IMR-90 (cell line): ENCODE results near the gene TPSAB1. TPM values are rescaled to one million over a fixed set of nuclear protein-coding genes. Genes with fewer than 3 reads are reported as not detected.
"Not testable (repeated sequence)": the region's sequence is repeated elsewhere in the genome, so short reads cannot be mapped to it uniquely, and the experiment has no call there.

Experiments used
- ATAC-seq: fragments of 200-7000 bp; cut with Tn5 transposase; 2 replicates; pipeline ENCODE4 v1.9.1; 2020; ENCODE audit warnings: low read depth, mild to moderate bottlenecking, moderate library complexity
- BruUV-seq: library from RNA; stranded (reverse); fragments of 400-500 nt; replicated peaks from 2 replicates; lab custom pipeline; 2021; lab: Mats Ljungman, UMichigan
- CTCF ChIA-PET: fragments of 300-600 bp; formaldehyde crosslinking; extraction: SDS; loops from one replicate; lab custom pipeline; 2021; ENCODE audit warnings: antibody characterized with exemption; lab: Yijun Ruan, JAX
- POLR2A ChIA-PET: fragments of 300-600 bp; sonication (Branson Sonifier 250); formaldehyde crosslinking; loops from one replicate; lab custom pipeline; 2022; ENCODE audit warnings: antibody characterized with exemption; ENCODE audit not compliant: unreplicated experiment; lab: Charles Lee
- DNase-seq: peaks from one replicate; pipeline ENCODE4 v3.0.0; 2013
- H2AFZ ChIP-seq: replicated peaks from 2 replicates; pipeline ENCODE3; 2013; ENCODE audit warnings: low read length, mild to moderate bottlenecking; ENCODE audit not compliant: poor library complexity
- H2AK5ac ChIP-seq: 2 replicates; pipeline ENCODE4 v1.6.1; 2013; ENCODE audit warnings: low read depth, low read length, inconsistent platforms
- H2AK9ac ChIP-seq: replicated peaks from 2 replicates; pipeline ENCODE3; 2013; ENCODE audit warnings: mild to moderate bottlenecking, low read depth, low read length, moderate library complexity; ENCODE audit not compliant: poor library complexity
- H2BK120ac ChIP-seq: 2 replicates; pipeline ENCODE4 v1.6.1; 2013; ENCODE audit warnings: low read depth, low read length, inconsistent platforms
- H2BK15ac ChIP-seq: 3 replicates; pipeline ENCODE4 v1.6.1; 2013; ENCODE audit warnings: low read depth, low read length, inconsistent platforms
- H2BK20ac ChIP-seq: 2 replicates; pipeline ENCODE4 v1.6.1; 2013; ENCODE audit warnings: low read depth, mild to moderate bottlenecking, inconsistent platforms, low read length, moderate library complexity
- H2BK5ac ChIP-seq: 2 replicates; pipeline ENCODE4 v1.6.1; 2013; ENCODE audit warnings: mild to moderate bottlenecking, low read depth, low read length, inconsistent platforms; ENCODE audit not compliant: poor library complexity, severe bottlenecking
- H3K14ac ChIP-seq: replicated peaks from 2 replicates; pipeline ENCODE4 v1.6.1; 2013; ENCODE audit warnings: low read depth, low read length, inconsistent platforms
- H3K18ac ChIP-seq: 2 replicates; pipeline ENCODE4 v1.6.1; 2013; ENCODE audit warnings: low read depth, low read length, control low read depth
- H3K23ac ChIP-seq: 2 replicates; pipeline ENCODE4 v1.6.1; 2013; ENCODE audit warnings: low read depth, low read length, inconsistent platforms
- H3K27ac ChIP-seq: 2 replicates; pipeline ENCODE4 v1.5.1; 2013; ENCODE audit warnings: mild to moderate bottlenecking, control low read depth, low read length; ENCODE audit not compliant: insufficient read depth
- H3K27me3 ChIP-seq: 2 replicates; pipeline ENCODE4 v1.6.1; 2013; ENCODE audit warnings: low read length; ENCODE audit not compliant: control insufficient read depth, insufficient read depth
- H3K36me3 ChIP-seq: 2 replicates; pipeline ENCODE4 v1.6.1; 2013; ENCODE audit warnings: low read length, mixed read lengths; ENCODE audit not compliant: control insufficient read depth, insufficient read depth
- H3K4ac ChIP-seq: 2 replicates; pipeline ENCODE4 v1.6.1; 2013; ENCODE audit warnings: low read depth, low read length, inconsistent platforms
- H3K4me1 ChIP-seq: 2 replicates; pipeline ENCODE4 v1.6.1; 2013; ENCODE audit warnings: low read length, mixed read lengths; ENCODE audit not compliant: control insufficient read depth, insufficient read depth
- H3K4me2 ChIP-seq: 2 replicates; pipeline ENCODE4 v1.6.1; 2013; ENCODE audit warnings: low read depth, mild to moderate bottlenecking, control low read depth, low read length, moderate library complexity
- H3K4me3 ChIP-seq: 2 replicates; pipeline ENCODE4 v1.5.1; 2013; ENCODE audit warnings: low read depth, mild to moderate bottlenecking, control low read depth, low read length, moderate library complexity; ENCODE audit not compliant: insufficient read depth
- H3K56ac ChIP-seq: 2 replicates; pipeline ENCODE4 v1.6.1; 2013; ENCODE audit warnings: low read length, inconsistent platforms; ENCODE audit not compliant: insufficient read depth; ENCODE audit errors: extremely low read depth
- H3K79me1 ChIP-seq, 2 experiments: 2 replicates each; pipeline ENCODE4 v1.6.1; 2013; ENCODE audit warnings: low read length in 2 of 2, inconsistent platforms in 1 of 2, low read depth in 1 of 2
- H3K9ac ChIP-seq: 2 replicates; pipeline ENCODE4 v1.6.1; 2013; ENCODE audit warnings: low read depth, low read length, control low read depth
- H3K9me1 ChIP-seq: 2 replicates; pipeline ENCODE4 v1.6.1; 2013; ENCODE audit warnings: low read length, inconsistent platforms; ENCODE audit not compliant: insufficient read depth
- H3K9me3 ChIP-seq: 2 replicates; pipeline ENCODE4 v1.6.1; 2013; ENCODE audit warnings: low read length; ENCODE audit not compliant: control insufficient read depth, insufficient read depth
- H4K20me1 ChIP-seq: 2 replicates; pipeline ENCODE4 v1.6.1; 2013; ENCODE audit warnings: low read length, inconsistent platforms; ENCODE audit not compliant: insufficient read depth
- H4K5ac ChIP-seq: 2 replicates; pipeline ENCODE4 v1.6.1; 2013; ENCODE audit warnings: mild to moderate bottlenecking, low read depth, low read length, control low read depth
- H4K8ac ChIP-seq, 2 experiments: 2 replicates each; pipeline ENCODE4 v1.6.1; 2013; ENCODE audit warnings: low read depth in 2 of 2, low read length in 2 of 2, control low read depth in 1 of 2, inconsistent platforms in 1 of 2
- H4K91ac ChIP-seq: 2 replicates; pipeline ENCODE4 v1.6.1; 2013; ENCODE audit warnings: low read depth, low read length, inconsistent platforms; ENCODE audit not compliant: insufficient read depth
- WGBS, 2 experiments: methylation state at CpG; one replicate each; pipeline versions ENCODE4 v1.1.5 to v1.1.7; 2013; ENCODE audit warnings: missing lambda C conversion rate in 2 of 2; ENCODE audit not compliant: insufficient read length in 1 of 2; ENCODE audit errors: extremely low coverage in 2 of 2; 5-methylcytosine and 5-hydroxymethylcytosine counted together
- dilution Hi-C: fragments of 300-500 bp; cut with HindIII; formaldehyde crosslinking; loops from one replicate; pipeline ENCODE4 v1.14.3; 2018; ENCODE audit warnings: low sequenced_read_pairs; ENCODE audit not compliant: unreplicated experiment
- in situ Hi-C: fragments of 300-500 bp; cut with MboI; formaldehyde crosslinking; loops from 3 replicates; pipeline ENCODE4 v1.14.3; 2019; ENCODE audit warnings: low sequenced_read_pairs, inconsistent platforms, mixed read lengths
- intact Hi-C: fragments of 100-400 bp; cut with micrococcal nuclease; formaldehyde crosslinking; loops from 2 replicates; pipeline ENCODE4 v1.10.0; 2022
- polyA plus RNA-seq, 3 experiments: library from polyadenylated mRNA; depleted of rRNA; stranded (reverse); fragments of >200 nt; gene quantifications; 2 replicates each; pipeline ENCODE4 v1.2.3, GENCODE V29; 2012; ENCODE audit warnings: low replicate concordance in 1 of 3
- total RNA-seq: library from RNA; depleted of rRNA; stranded (reverse); fragments of >200 nt; gene quantifications from 2 replicates; pipeline ENCODE4 v1.2.3, GENCODE V29; 2012

Gene TPSAB1
- total and polyA plus RNA-seq, 2 of the 4 experiments (the other 2 are of a cell fraction), result not detected

DNA sequence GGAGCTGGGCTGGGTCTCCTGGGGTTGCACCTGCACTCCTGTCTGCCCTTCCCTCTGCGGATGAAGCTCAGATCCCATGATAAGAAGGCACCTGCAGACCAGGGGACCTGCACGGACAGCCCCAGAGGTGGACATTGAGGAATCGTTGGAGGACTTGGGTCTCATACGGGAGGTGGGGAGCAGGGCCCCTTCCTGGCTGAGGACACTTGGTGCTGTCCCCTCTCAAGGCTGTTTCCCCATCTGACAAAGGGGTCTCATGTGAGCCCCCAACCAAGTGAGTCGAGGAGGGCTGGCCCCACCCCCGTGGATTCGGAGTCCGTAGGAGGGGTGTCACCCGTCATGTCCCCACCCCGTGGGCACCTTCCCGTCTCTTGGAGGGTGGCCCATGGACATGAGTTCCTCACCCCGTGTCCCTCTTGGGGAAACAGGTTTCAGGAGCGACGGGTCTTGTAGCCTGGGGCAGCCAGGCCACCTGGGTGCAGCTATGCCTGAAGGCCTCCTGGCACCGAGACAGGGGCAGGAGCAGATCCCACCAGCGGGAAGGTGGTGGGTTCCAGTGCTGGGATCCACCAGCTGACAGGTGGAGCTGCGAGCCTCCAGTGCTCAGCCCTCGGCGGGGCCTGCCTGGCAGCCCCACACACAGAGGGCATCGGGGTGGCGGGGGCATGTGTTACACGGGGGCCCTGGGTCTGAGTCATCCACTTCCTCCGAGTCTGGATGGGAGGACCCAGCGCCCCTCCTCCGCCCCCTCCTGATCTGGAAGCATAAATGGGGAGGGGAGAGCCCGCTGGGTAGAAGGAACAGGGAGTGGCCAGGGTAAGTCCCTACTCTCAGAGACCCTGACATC, 15.0 kb downstream of the TPSAB1 start, which contains the start of gene TPSD1:
Gene TPSD1, plus strand, starts transcription at position 794 of the 847 bp plus-strand sequence. CDS start 212 bp downstream, outside the sequence.
- H4K5ac ChIP-seq, H3K18ac ChIP-seq, BruUV-seq, H3K27ac ChIP-seq, POLR2A ChIA-PET, H4K91ac ChIP-seq, H3K56ac ChIP-seq, H3K14ac ChIP-seq, ATAC-seq, dilution Hi-C loops, DNase-seq, H3K9me3 ChIP-seq, H2BK120ac ChIP-seq, intact Hi-C loops, H3K23ac ChIP-seq, H2BK15ac ChIP-seq, H3K4ac ChIP-seq, H3K9me1 ChIP-seq, H4K20me1 ChIP-seq, CTCF ChIA-PET, H2BK5ac ChIP-seq, H2AK9ac ChIP-seq, H2AFZ ChIP-seq, H3K4me1 ChIP-seq, H4K8ac ChIP-seq, H3K4me3 ChIP-seq, H3K79me1 ChIP-seq, H3K36me3 ChIP-seq, H3K4me2 ChIP-seq, in situ Hi-C loops, H2AK5ac ChIP-seq, H2BK20ac ChIP-seq, H3K9ac ChIP-seq: not testable (repeated sequence)
- peaks cover 18% of the 10 kb centered on the region for H3K27me3 ChIP-seq
- 71% methylated on average over 6 of the region's 26 CpGs; no CpG with 5 or more reads in 1 of the 2 experiments for WGBS, 2 experiments

DNA sequence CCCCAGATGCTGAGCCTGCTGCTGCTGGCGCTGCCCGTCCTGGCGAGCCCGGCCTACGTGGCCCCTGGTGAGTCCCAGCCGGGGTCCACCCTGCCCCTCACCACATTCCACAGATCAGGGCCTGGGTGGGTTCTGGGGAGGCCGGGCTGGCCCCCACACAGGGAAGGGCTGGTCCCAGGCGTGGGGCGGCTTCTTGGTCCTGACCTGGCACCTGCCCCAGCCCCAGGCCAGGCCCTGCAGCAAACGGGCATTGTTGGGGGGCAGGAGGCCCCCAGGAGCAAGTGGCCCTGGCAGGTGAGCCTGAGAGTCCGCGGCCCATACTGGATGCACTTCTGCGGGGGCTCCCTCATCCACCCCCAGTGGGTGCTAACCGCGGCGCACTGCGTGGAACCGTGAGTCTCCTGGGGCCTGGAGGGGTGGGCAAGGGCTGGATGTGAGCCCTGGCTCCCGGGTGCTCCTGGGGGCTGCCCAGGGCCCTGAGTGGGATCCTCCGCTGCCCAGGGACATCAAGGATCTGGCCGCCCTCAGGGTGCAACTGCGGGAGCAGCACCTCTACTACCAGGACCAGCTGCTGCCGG, 15.9 kb downstream of the TPSAB1 start:
- H3K4me1 ChIP-seq, H3K23ac ChIP-seq, H3K4ac ChIP-seq, intact Hi-C loops, H3K36me3 ChIP-seq, H4K91ac ChIP-seq, dilution Hi-C loops, H2BK5ac ChIP-seq, H3K56ac ChIP-seq, ATAC-seq, H2AK9ac ChIP-seq, H3K9ac ChIP-seq, H3K18ac ChIP-seq, H2BK20ac ChIP-seq, POLR2A ChIA-PET, H2BK15ac ChIP-seq, in situ Hi-C loops, H3K4me3 ChIP-seq, H3K79me1 ChIP-seq, CTCF ChIA-PET, H3K9me3 ChIP-seq, DNase-seq, H3K27ac ChIP-seq, H3K4me2 ChIP-seq, H2AK5ac ChIP-seq, H4K20me1 ChIP-seq, H2BK120ac ChIP-seq, BruUV-seq, H4K8ac ChIP-seq, H3K14ac ChIP-seq, H2AFZ ChIP-seq, H3K9me1 ChIP-seq, H4K5ac ChIP-seq: not testable (repeated sequence)
- WGBS, 2 experiments, result 72% methylated on average over 3 of the region's 23 CpGs; no CpG with 5 or more reads in 1 of the 2 experiments
- H3K27me3 ChIP-seq, result peaks cover 27% of the 10 kb centered on the region
